ENCODE data around the gene KLHL22.
"Not testable (repeated sequence)": the region's sequence is repeated elsewhere in the genome, so short reads cannot be mapped to it uniquely, and the experiment has no call there.

KLHL22 gene

GRCh38 chr22:20516399-20516798 is 20.8 kb upstream of the KLHL22 start:
- no peak for TF ChIP-seq CTCF (IDR thresholded peaks at IDR 0.05; ENCODE audit: extremely low read depth, insufficient read depth, missing control alignments)
- in situ Hi-C loops (cut with MboI; ENCODE audit: low pct_unique_long_range_greater_than_20kb, low sequenced_read_pairs, unreplicated experiment): no loop called here
- no peak for DNase-seq (ENCODE audit: low spot score)

GRCh38 chr22:20514658-20515406 is 19.2 kb upstream of the KLHL22 start:
- no peak for DNase-seq (ENCODE audit: low spot score)
- in situ Hi-C loops (cut with MboI; ENCODE audit: low pct_unique_long_range_greater_than_20kb, low sequenced_read_pairs, unreplicated experiment): no loop called here

GRCh38 chr22:20511578-20512229 is 16.1 kb upstream of the KLHL22 start:
- DNase-seq (ENCODE audit: low spot score): no peak
- no peak for TF ChIP-seq CTCF (IDR thresholded peaks at IDR 0.05; ENCODE audit: extremely low read depth, insufficient read depth, missing control alignments)
- in situ Hi-C loops (cut with MboI; ENCODE audit: low pct_unique_long_range_greater_than_20kb, low sequenced_read_pairs, unreplicated experiment): no loop called here

More at GRCh38 chr22:20514658-20515406, 19.2 kb upstream of the KLHL22 start:
- TF ChIP-seq CTCF (IDR thresholded peaks at IDR 0.05; ENCODE audit: extremely low read depth, insufficient read depth, missing control alignments): no peak

- no peak for TF ChIP-seq CTCF (IDR thresholded peaks at IDR 0.05; ENCODE audit: extremely low read depth, insufficient read depth, missing control alignments)
- in situ Hi-C loops (cut with MboI; ENCODE audit: low pct_unique_long_range_greater_than_20kb, low sequenced_read_pairs, unreplicated experiment): no loop called here
- no peak for DNase-seq (ENCODE audit: low spot score)
These were observed 15.4 kb upstream of the KLHL22 start for GRCh38 chr22:20510811-20511577.

- in situ Hi-C loops (cut with MboI; ENCODE audit: low pct_unique_long_range_greater_than_20kb, low sequenced_read_pairs, unreplicated experiment): no loop called here
- no peak for TF ChIP-seq CTCF (IDR thresholded peaks at IDR 0.05; ENCODE audit: extremely low read depth, insufficient read depth, missing control alignments)
- DNase-seq (ENCODE audit: low spot score): no peak
These were observed 13.9 kb upstream of the KLHL22 start for GRCh38 chr22:20509344-20510047.

GRCh38 chr22:20508815-20509271 is 13.2 kb upstream of the KLHL22 start:
- no peak for TF ChIP-seq CTCF (IDR thresholded peaks at IDR 0.05; ENCODE audit: extremely low read depth, insufficient read depth, missing control alignments)
- DNase-seq (ENCODE audit: low spot score): no peak
- in situ Hi-C loops (cut with MboI; ENCODE audit: low pct_unique_long_range_greater_than_20kb, low sequenced_read_pairs, unreplicated experiment): no loop called here

- in situ Hi-C loops (cut with MboI; ENCODE audit: low pct_unique_long_range_greater_than_20kb, low sequenced_read_pairs, unreplicated experiment); DNase-seq (ENCODE audit: low spot score): not testable (repeated sequence)
These were observed 12.6 kb upstream of the KLHL22 start for GRCh38 chr22:20508067-20508755.

Data from GM13977 (cell line).